H1 (cell line): ENCODE data around the gene C3orf85. TPM values are rescaled to one million over a fixed set of nuclear protein-coding genes. Genes with fewer than 3 reads are reported as not detected.

ENCODE experiments used
- NRF1 ChIP-seq: IDR thresholded peaks from 2 replicates; pipeline ENCODE4 v1.6.1; 2011; ENCODE audit warnings: mild to moderate bottlenecking, low read depth, low read length, improper control_type of control experiment
- PHF8 ChIP-seq: fragments of 200-600 bp; sonication (generic); conservative IDR thresholded peaks from 2 replicates; pipeline ENCODE4 v1.7.1; 2012; ENCODE audit warnings: low read depth, mild to moderate bottlenecking, inconsistent platforms, low read length, moderate library complexity
- SAP30 ChIP-seq: fragments of 300-600 bp; sonication (generic); IDR thresholded peaks from 2 replicates; pipeline ENCODE4 v1.7.1; 2012; ENCODE audit warnings: low read length, moderate library complexity, mild to moderate bottlenecking, inconsistent platforms; ENCODE audit not compliant: insufficient read depth, insufficient replicate concordance
- polyA plus RNA-seq, 7 experiments: library from polyadenylated mRNA; depleted of rRNA in 3 of 7; stranded (reverse) in 5 of 7; unstranded in 2 of 7; fragments of >200 nt in 5 of 7; fragments of 200-250 nt in 2 of 7; gene quantifications; 1 replicate in 5 of 7; 2 replicates in 1 of 7; 4 replicates in 1 of 7; pipeline versions ENCODE4 v1.2.1 to v1.2.3, GENCODE V29; 2011 to 2013; ENCODE audit warnings: missing spikeins in 2 of 7, mixed read lengths in 2 of 7
- total RNA-seq: library from RNA; stranded (reverse); fragmentation: NEBNext Ultra II Directional; extraction: Animal tissue kit (Norgen Biotek cat#: 25700); gene quantifications from 2 replicates; pipeline ENCODE4 v1.2.1, GENCODE V29; 2021

The C3orf85 gene
- total and polyA plus RNA-seq, 2 of the 8 experiments (the other 6 are each of a cell fraction or from before 2014, with no cell fraction given), result not detected

- TF ChIP-seq PHF8 (no peak), NRF1 (no peak), SAP30 (no peak)
These were observed 21.1 kb upstream of the C3orf85 start (continued) for GRCh38 chr3:109115451-109115850.
